Fibroblast of lung (primary cell): ENCODE measurements around the gene CLDN10. TPM values are rescaled to one million over a fixed set of nuclear protein-coding genes. Genes with fewer than 3 reads are reported as not detected.

ENCODE experiments used
- DNase-seq, 2 donors: peaks; one replicate each; pipeline versions ENCODE4 v3.0.0 to v3.0.0-alpha.2; 2010; ENCODE audit warnings: low read depth in 2 of 2
- H2AFZ ChIP-seq: 2 replicates; pipeline ENCODE4 v1.5.1; 2012; ENCODE audit warnings: low read length, control low read depth, inconsistent platforms
- H3K27ac ChIP-seq: 2 replicates; pipeline ENCODE4 v1.5.1; 2011; ENCODE audit warnings: low read length, control low read depth; ENCODE audit not compliant: insufficient read depth
- H3K27me3 ChIP-seq: 2 replicates; pipeline ENCODE4 v1.5.1; 2011; ENCODE audit warnings: mild to moderate bottlenecking, low read length; ENCODE audit not compliant: control insufficient read depth, insufficient read depth
- H3K36me3 ChIP-seq: 2 replicates; pipeline ENCODE4 v1.5.1; 2011; ENCODE audit warnings: low read length; ENCODE audit not compliant: control insufficient read depth, insufficient read depth
- H3K4me1 ChIP-seq: 2 replicates; pipeline ENCODE4 v1.5.1; 2011; ENCODE audit warnings: low read length; ENCODE audit not compliant: control insufficient read depth, insufficient read depth; ENCODE audit errors: extremely low read depth
- H3K4me2 ChIP-seq: 2 replicates; pipeline ENCODE4 v1.5.1; 2011; ENCODE audit warnings: low read length, control low read depth; ENCODE audit not compliant: insufficient read depth; ENCODE audit errors: extremely low read depth
- H3K4me3 ChIP-seq, 4 experiments: fragments of 200-600 bp in 1 of 4; sonication (generic) in 1 of 4; replicated peaks in 1 of 4; 2 replicates each; pipeline ENCODE4 v1.5.1; 2011 to 2016; ENCODE audit warnings: low read length in 4 of 4, low read depth in 3 of 4, mild to moderate bottlenecking in 3 of 4, control low read depth in 2 of 4, inconsistent platforms in 1 of 4, mixed read lengths in 1 of 4; ENCODE audit not compliant: insufficient read depth in 1 of 4; ENCODE audit errors: control extremely low read depth in 1 of 4
- H3K79me2 ChIP-seq: 2 replicates; pipeline ENCODE4 v1.5.1; 2012; ENCODE audit warnings: mild to moderate bottlenecking, low read length, inconsistent platforms; ENCODE audit not compliant: control insufficient read depth, insufficient read depth
- H3K9ac ChIP-seq: 2 replicates; pipeline ENCODE4 v1.5.1; 2011; ENCODE audit warnings: mild to moderate bottlenecking, low read length, control low read depth; ENCODE audit not compliant: insufficient read depth
- H3K9me3 ChIP-seq: 2 replicates; pipeline ENCODE4 v1.5.1; 2012; ENCODE audit warnings: low read depth, low read length; ENCODE audit not compliant: control insufficient read depth, insufficient read depth
- H4K20me1 ChIP-seq: 2 replicates; pipeline ENCODE4 v1.5.1; 2011; ENCODE audit warnings: low read length; ENCODE audit not compliant: control insufficient read depth, insufficient read depth; ENCODE audit errors: extremely low read depth
- EZH2 ChIP-seq: IDR thresholded peaks from 2 replicates; pipeline ENCODE4 v1.5.1; 2012; ENCODE audit warnings: low read length, control low read depth, mild to moderate bottlenecking; ENCODE audit errors: missing control alignments
- polyA plus RNA-seq, 2 donors: library from polyadenylated mRNA; depleted of rRNA in 1 of 2; stranded (reverse) in 1 of 2; unstranded in 1 of 2; fragments of >200 nt; gene quantifications; 2 replicates each; pipeline ENCODE4 v1.2.1, GENCODE V29; 2011 to 2012; ENCODE audit warnings: missing spikeins in 1 of 2
- total RNA-seq: library from RNA; depleted of rRNA; stranded (reverse); fragments of >200 nt; gene quantifications from 2 replicates; pipeline ENCODE4 v1.2.1, GENCODE V29; 2014
- TF ChIP-seq, protein P1 (sequence below), 2 donors: IDR thresholded peaks in 1 of 2; conservative IDR thresholded peaks in 1 of 2; 1 replicate in 1 of 2; 2 replicates in 1 of 2; pipeline ENCODE4 v1.5.1; 2011 to 2012; ENCODE audit warnings: low read length in 2 of 2, control low read depth in 1 of 2, inconsistent platforms in 1 of 2, low read depth in 1 of 2, mild to moderate bottlenecking in 1 of 2

The CLDN10 gene
- total and polyA plus RNA-seq, 2 donors (not counting 1 experiment from before 2014, with no cell fraction given), result not detected

DNA sequence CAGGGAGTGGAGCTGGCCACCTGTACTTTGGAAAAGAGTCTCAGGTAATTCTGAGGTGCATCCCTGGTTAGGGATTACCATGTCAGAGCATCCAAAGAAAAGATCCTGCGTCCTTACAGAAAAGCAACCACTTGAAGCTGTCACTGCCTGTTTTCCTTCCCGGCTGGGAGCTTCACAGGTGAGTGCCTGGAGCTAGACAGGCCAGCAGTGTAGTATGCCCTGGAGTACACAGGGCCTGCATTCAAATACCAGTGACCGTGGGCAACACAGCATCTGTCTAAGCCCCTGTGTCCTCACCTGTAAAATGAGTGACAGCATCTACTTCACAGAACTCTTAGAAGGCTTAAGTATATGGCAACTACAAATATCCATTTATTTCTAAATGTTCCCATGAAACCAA is 63.0 kb downstream of the CLDN10 start:
- Histone ChIP-seq H3K4me3 (no peak overlapping the region), H3K4me1 (no peaks in the 10 kb centered on the region), H3K9ac (no peak overlapping the region), H3K27me3 (no peaks in the 10 kb centered on the region), H3K79me2 (no peaks in the 10 kb centered on the region), H3K9me3 (no peaks in the 10 kb centered on the region), H3K4me2 (no peak overlapping the region), H2AFZ (no peak overlapping the region), H3K36me3 (peaks cover 5% of the 10 kb centered on the region), H3K27ac (no peak overlapping the region), H4K20me1 (no peaks in the 10 kb centered on the region)
- no peak for TF ChIP-seq EZH2
- TF ChIP-seq, protein P1, sequence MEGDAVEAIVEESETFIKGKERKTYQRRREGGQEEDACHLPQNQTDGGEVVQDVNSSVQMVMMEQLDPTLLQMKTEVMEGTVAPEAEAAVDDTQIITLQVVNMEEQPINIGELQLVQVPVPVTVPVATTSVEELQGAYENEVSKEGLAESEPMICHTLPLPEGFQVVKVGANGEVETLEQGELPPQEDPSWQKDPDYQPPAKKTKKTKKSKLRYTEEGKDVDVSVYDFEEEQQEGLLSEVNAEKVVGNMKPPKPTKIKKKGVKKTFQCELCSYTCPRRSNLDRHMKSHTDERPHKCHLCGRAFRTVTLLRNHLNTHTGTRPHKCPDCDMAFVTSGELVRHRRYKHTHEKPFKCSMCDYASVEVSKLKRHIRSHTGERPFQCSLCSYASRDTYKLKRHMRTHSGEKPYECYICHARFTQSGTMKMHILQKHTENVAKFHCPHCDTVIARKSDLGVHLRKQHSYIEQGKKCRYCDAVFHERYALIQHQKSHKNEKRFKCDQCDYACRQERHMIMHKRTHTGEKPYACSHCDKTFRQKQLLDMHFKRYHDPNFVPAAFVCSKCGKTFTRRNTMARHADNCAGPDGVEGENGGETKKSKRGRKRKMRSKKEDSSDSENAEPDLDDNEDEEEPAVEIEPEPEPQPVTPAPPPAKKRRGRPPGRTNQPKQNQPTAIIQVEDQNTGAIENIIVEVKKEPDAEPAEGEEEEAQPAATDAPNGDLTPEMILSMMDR (conservative IDR thresholded peaks at IDR 0.05 in 1 of 2, IDR thresholded peaks at IDR 0.05 in 1 of 2; ENCODE audit: low read depth in 1 of 2, low read length in 2 of 2), result no peak
- DNase-seq, result no peak

DNA sequence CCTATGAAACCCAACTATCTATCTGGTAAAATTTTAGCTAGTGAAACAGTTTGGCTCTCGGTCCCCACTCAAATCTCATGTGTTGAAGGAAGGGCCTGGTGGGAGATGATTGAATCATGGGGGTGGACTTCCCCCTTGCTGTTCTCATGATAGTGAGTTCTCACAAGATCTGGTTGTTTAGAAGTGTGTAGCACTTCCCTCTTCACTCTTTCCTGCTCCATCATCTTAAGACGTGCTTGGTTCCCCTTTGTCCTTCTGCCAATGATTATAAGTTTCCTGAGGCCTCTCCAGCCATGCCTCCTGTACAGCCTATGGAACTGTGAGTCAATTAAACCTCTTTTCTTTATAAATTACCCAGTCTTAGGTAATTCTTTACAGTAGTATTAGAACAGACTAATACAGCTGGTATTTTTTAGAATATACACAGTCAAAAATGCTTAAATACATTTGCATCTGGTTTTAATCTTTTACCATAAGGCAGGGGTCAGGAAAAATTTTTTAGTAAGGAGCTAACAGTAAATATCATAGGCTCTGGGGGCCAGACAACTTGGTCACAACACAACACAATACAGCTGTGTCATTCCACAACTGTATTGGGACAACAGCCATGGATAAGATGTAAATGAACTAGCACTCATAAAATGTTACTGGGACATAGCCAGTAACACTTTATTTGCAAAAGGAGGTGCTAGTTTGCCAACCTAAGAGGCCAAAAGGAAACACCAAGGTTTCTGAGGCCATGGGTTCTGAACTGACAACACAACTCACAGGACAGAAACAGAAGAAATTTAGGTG is 67.7 kb downstream of the CLDN10 start:
- Histone ChIP-seq H3K36me3 (peaks cover 7% of the 10 kb centered on the region), H3K4me3 (no peak overlapping the region), H3K4me1 (no peaks in the 10 kb centered on the region), H3K9ac (no peak overlapping the region), H3K4me2 (no peak overlapping the region), H3K9me3 (no peaks in the 10 kb centered on the region), H3K27me3 (no peaks in the 10 kb centered on the region), H3K79me2 (no peaks in the 10 kb centered on the region), H3K27ac (no peak overlapping the region), H4K20me1 (no peaks in the 10 kb centered on the region), H2AFZ (no peak overlapping the region)
- TF ChIP-seq, protein P1 (conservative IDR thresholded peaks at IDR 0.05 in 1 of 2, IDR thresholded peaks at IDR 0.05 in 1 of 2; ENCODE audit: low read depth in 1 of 2, low read length in 2 of 2), result no peak
- no peak for TF ChIP-seq EZH2
- DNase-seq, result no peak

DNA sequence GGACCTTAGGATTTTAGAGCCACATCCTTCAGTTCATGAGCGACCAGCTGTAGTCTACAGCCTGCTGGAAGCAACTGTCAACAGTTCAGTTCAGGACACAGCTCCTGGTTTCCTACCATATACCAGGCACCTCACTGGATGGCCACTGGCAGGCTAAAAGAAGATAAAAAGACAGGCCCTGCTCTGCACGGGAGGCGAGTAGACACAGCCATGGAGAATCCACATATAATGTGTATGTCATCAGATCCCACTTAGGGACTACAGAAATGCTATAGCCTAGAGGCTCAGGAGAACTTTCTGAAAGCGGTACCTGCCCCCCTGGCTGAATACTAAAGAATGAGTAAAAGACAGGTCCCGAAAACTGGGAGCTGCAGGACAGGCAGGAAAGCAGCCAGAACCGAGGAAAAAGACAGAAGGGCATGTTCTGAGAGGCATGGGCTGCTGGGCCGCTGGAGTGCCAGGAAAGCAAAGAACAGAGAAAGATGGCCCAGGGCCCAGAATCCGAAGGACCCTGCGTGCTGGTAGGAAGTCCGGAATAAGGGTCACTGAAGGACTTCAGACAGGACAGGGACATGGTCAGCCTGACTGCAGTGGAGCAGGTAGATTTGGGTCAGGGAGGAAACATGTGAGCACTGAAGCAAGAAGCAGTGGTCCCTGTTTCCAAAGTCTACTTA is 68.4 kb downstream of the CLDN10 start:
- H3K4me1 ChIP-seq, result no peaks in the 10 kb centered on the region
- no peak for DNase-seq
- H3K79me2 ChIP-seq, result no peaks in the 10 kb centered on the region
- no peak overlapping the region for H3K27ac ChIP-seq
- peaks cover 7% of the 10 kb centered on the region for H3K36me3 ChIP-seq
- H2AFZ ChIP-seq, result no peak overlapping the region
- no peak for TF ChIP-seq EZH2
- TF ChIP-seq, protein P1 (conservative IDR thresholded peaks at IDR 0.05 in 1 of 2, IDR thresholded peaks at IDR 0.05 in 1 of 2; ENCODE audit: low read depth in 1 of 2, low read length in 2 of 2), result no peak
- H4K20me1 ChIP-seq, result no peaks in the 10 kb centered on the region
- H3K9ac ChIP-seq, result no peak overlapping the region
- no peak overlapping the region for H3K4me2 ChIP-seq
- no peaks in the 10 kb centered on the region for H3K9me3 ChIP-seq
- no peak overlapping the region for H3K4me3 ChIP-seq
- no peaks in the 10 kb centered on the region for H3K27me3 ChIP-seq
